HepG2 (cell line): ENCODE measurements around the gene CAPZB. TPM values are rescaled to one million over a fixed set of nuclear protein-coding genes. Genes with fewer than 3 reads are reported as not detected.
A peak's percentile ranks its signal among the peaks of the same experiment; 100 is the strongest.

ENCODE experiments used
- ATAC-seq: fragments of 200-7000 bp; cut with Tn5 transposase; 3 replicates; pipeline ENCODE4 v1.9.1; 2020; ENCODE audit warnings: mild to moderate bottlenecking, moderate library complexity
- BruUV-seq: library from RNA; stranded (reverse); fragments of 400-500 nt; replicated peaks from 2 replicates; lab custom pipeline; 2021; lab: Mats Ljungman, UMichigan
- CTCF ChIA-PET: fragments of 300-600 bp; formaldehyde crosslinking; extraction: SDS; loops from one replicate; lab custom pipeline; 2021; ENCODE audit warnings: low total read pairs, inconsistent platforms, low intra/inter-chr PET ratio; lab: Yijun Ruan, JAX
- POLR2A ChIA-PET: fragments of 350-600 bp; sonication (Branson Sonifier 250); formaldehyde crosslinking; loops from one replicate; lab custom pipeline; 2020; ENCODE audit warnings: antibody characterized with exemption, inconsistent platforms; lab: Yijun Ruan, JAX
- DNase-seq: peaks from one replicate; pipeline ENCODE4 v3.0.0-alpha.2; 2015; ENCODE audit warnings: low spot score
- FAIRE-seq: peaks from 3 replicates; lab custom pipeline; 2011; peaks lifted over from hg19 to GRCh38; lab: Jason Lieb, UNC
- H2AFZ ChIP-seq: one replicate; pipeline ENCODE4 v1.6.1; 2011; ENCODE audit warnings: low read length, inconsistent platforms
- H3K27ac ChIP-seq: fragments of 300-600 bp; 3 replicates; pipeline ENCODE4 v1.8.0; 2011; ENCODE audit warnings: mixed run types, mild to moderate bottlenecking, mixed read lengths, low read length, inconsistent platforms; ENCODE audit not compliant: insufficient read depth; ENCODE audit errors: extremely low read length
- H3K27me3 ChIP-seq, 2 experiments: fragments of 200-600 bp in 1 of 2; 2 replicates in 1 of 2; 3 replicates in 1 of 2; pipeline versions ENCODE4 v1.6.0 to v1.8.0; 2011; ENCODE audit warnings: low read length in 2 of 2, mild to moderate bottlenecking in 2 of 2, moderate library complexity in 2 of 2, inconsistent platforms in 1 of 2; ENCODE audit not compliant: insufficient read depth in 2 of 2, control insufficient read depth in 1 of 2
- H3K36me3 ChIP-seq, 2 experiments: fragments of 200-600 bp in 1 of 2; replicated peaks in 1 of 2; 2 replicates in 1 of 2; 3 replicates in 1 of 2; pipeline versions ENCODE4 v1.5.1 to v1.8.0; 2011; ENCODE audit warnings: low read length in 2 of 2, inconsistent platforms in 1 of 2; ENCODE audit not compliant: insufficient read depth in 2 of 2, control insufficient read depth in 1 of 2
- H3K4me1 ChIP-seq: 2 replicates; pipeline ENCODE4 v1.5.1; 2012; ENCODE audit warnings: low read length, inconsistent platforms; ENCODE audit not compliant: insufficient read depth
- H3K4me2 ChIP-seq: 2 replicates; pipeline ENCODE4 v1.6.0; 2011; ENCODE audit warnings: low read depth, low read length, inconsistent platforms
- H3K4me3 ChIP-seq, 3 experiments: fragments of 200-600 bp in 1 of 3; sonication (generic), shearing (Covaris generic) in 1 of 3; replicated peaks in 1 of 3; 2 replicates each; pipeline ENCODE4 v1.5.1; 2011 to 2016; ENCODE audit warnings: low read length in 3 of 3, inconsistent platforms in 2 of 3, low read depth in 2 of 3, mild to moderate bottlenecking in 2 of 3, control low read depth in 1 of 3, mixed read lengths in 1 of 3; ENCODE audit not compliant: insufficient read depth in 1 of 3
- H3K79me2 ChIP-seq: one replicate; pipeline ENCODE4 v1.6.1; 2011; ENCODE audit warnings: low read length, inconsistent platforms; ENCODE audit not compliant: insufficient read depth
- H3K9ac ChIP-seq: 2 replicates; pipeline ENCODE4 v1.6.0; 2011; ENCODE audit warnings: mild to moderate bottlenecking, low read depth, low read length, inconsistent platforms; ENCODE audit not compliant: insufficient read depth
- H3K9me3 ChIP-seq: 2 replicates; pipeline ENCODE4 v1.5.1; 2012; ENCODE audit warnings: mild to moderate bottlenecking, low read length
- H4K20me1 ChIP-seq: 2 replicates; pipeline ENCODE4 v1.6.0; 2011; ENCODE audit warnings: inconsistent platforms, mild to moderate bottlenecking, low read length, moderate library complexity; ENCODE audit not compliant: insufficient read depth
- CEBPB ChIP-seq: IDR thresholded peaks from 2 replicates; pipeline ENCODE4 v1.6.1; 2011; ENCODE audit warnings: low read depth, low read length, improper control_type of control experiment, borderline replicate concordance
- CEBPG ChIP-seq: IDR thresholded peaks from 2 replicates; pipeline ENCODE4 v1.6.1; 2016
- FOSL2 ChIP-seq: sonication (generic); formaldehyde crosslinking; IDR thresholded peaks from 2 replicates; pipeline ENCODE4 v1.4.0; 2020; ENCODE audit warnings: missing genetic modification reagents
- HNF4G ChIP-seq, 2 experiments: sonication (generic) in 1 of 2; formaldehyde crosslinking in 1 of 2; IDR thresholded peaks; 2 replicates each; pipeline versions ENCODE4 v1.4.0 to v1.6.1; 2011 to 2020; ENCODE audit warnings: borderline replicate concordance in 2 of 2, low read depth in 2 of 2, mild to moderate bottlenecking in 2 of 2, low read length in 1 of 2, missing genetic modification reagents in 1 of 2, moderate library complexity in 1 of 2
- LCORL ChIP-seq, 2 experiments: fragments of 450-650 bp in 1 of 2; sonication (generic) in 1 of 2; formaldehyde crosslinking in 1 of 2; IDR thresholded peaks; 2 replicates each; pipeline versions ENCODE4 v1.5.0 to v1.6.1; 2017 to 2020; ENCODE audit warnings: antibody characterized with exemption in 1 of 2, missing genetic modification reagents in 1 of 2
- MED1 ChIP-seq: sonication (generic); formaldehyde crosslinking; IDR thresholded peaks from 2 replicates; pipeline ENCODE4 v1.4.0; 2020; ENCODE audit warnings: missing genetic modification reagents
- NCOA1 ChIP-seq: sonication (generic); formaldehyde crosslinking; IDR thresholded peaks from 2 replicates; pipeline ENCODE4 v1.9.0; 2021; ENCODE audit warnings: missing genetic modification reagents
- RARG ChIP-seq: sonication (generic); formaldehyde crosslinking; IDR thresholded peaks from 2 replicates; pipeline ENCODE4 v1.4.0; 2020; ENCODE audit warnings: low read depth, mild to moderate bottlenecking, missing genetic modification reagents
- RBFOX2 ChIP-seq: fragments of 200-400 bp; formaldehyde crosslinking; IDR thresholded peaks from 2 replicates; pipeline ENCODE4 v1.6.1; 2017; ENCODE audit warnings: low read depth, mild to moderate bottlenecking, low read length
- SNAPC2 ChIP-seq: sonication (generic); formaldehyde crosslinking; IDR thresholded peaks from 2 replicates; pipeline ENCODE4 v1.8.1; 2022; ENCODE audit warnings: mild to moderate bottlenecking, missing genetic modification reagents
- SOX13 ChIP-seq, 3 experiments: fragments of 450-650 bp in 1 of 3; sonication (generic) in 1 of 3; formaldehyde crosslinking in 1 of 3; IDR thresholded peaks in 2 of 3; conservative IDR thresholded peaks in 1 of 3; 2 replicates each; pipeline versions ENCODE4 v1.5.0 to v1.6.1; 2016 to 2020; ENCODE audit warnings: antibody characterized with exemption in 1 of 3, mild to moderate bottlenecking in 1 of 3, missing compliant biosample characterization in 1 of 3, missing genetic modification reagents in 1 of 3, moderate library complexity in 1 of 3
- SPEN ChIP-seq: sonication (generic); formaldehyde crosslinking; IDR thresholded peaks from 2 replicates; pipeline ENCODE4 v1.5.1; 2020; ENCODE audit warnings: low read depth, mild to moderate bottlenecking, missing genetic modification reagents
- SRSF1 ChIP-seq: fragments of 200-400 bp; formaldehyde crosslinking; optimal IDR thresholded peaks from 2 replicates; pipeline ENCODE3; 2017; ENCODE audit warnings: mild to moderate bottlenecking, low read depth, low read length, moderate library complexity
- XBP1 ChIP-seq: sonication (generic); formaldehyde crosslinking; IDR thresholded peaks from 2 replicates; pipeline ENCODE4 v1.5.0; 2020; ENCODE audit warnings: missing genetic modification reagents
- ZBTB37 ChIP-seq: sonication (generic); formaldehyde crosslinking; IDR thresholded peaks from 2 replicates; pipeline ENCODE4 v1.4.0; 2020; ENCODE audit warnings: mild to moderate bottlenecking, missing genetic modification reagents
- ZBTB38 ChIP-seq: sonication (generic); formaldehyde crosslinking; IDR thresholded peaks from 2 replicates; pipeline ENCODE4 v1.5.1; 2020; ENCODE audit warnings: mild to moderate bottlenecking, missing genetic modification reagents
- ZC3H13 ChIP-seq: sonication (generic); formaldehyde crosslinking; IDR thresholded peaks from 2 replicates; pipeline ENCODE4 v1.8.1; 2023; ENCODE audit warnings: mild to moderate bottlenecking, missing genetic modification reagents, moderate library complexity
- ZMYM2 ChIP-seq: sonication (generic); formaldehyde crosslinking; IDR thresholded peaks from 2 replicates; pipeline ENCODE4 v1.8.0; 2022; ENCODE audit warnings: mild to moderate bottlenecking, missing genetic modification reagents
- ZNF329 ChIP-seq: sonication (generic); formaldehyde crosslinking; IDR thresholded peaks from 2 replicates; pipeline ENCODE4 v1.9.0; 2021; ENCODE audit warnings: low read depth, mild to moderate bottlenecking, missing genetic modification reagents
- ZNF337 ChIP-seq: sonication (generic); formaldehyde crosslinking; IDR thresholded peaks from 2 replicates; pipeline ENCODE4 v1.5.1; 2020; ENCODE audit warnings: missing genetic modification reagents, low read depth, mild to moderate bottlenecking, borderline replicate concordance
- ZNF343 ChIP-seq: sonication (generic); formaldehyde crosslinking; IDR thresholded peaks from 2 replicates; pipeline ENCODE4 v1.4.0; 2020; ENCODE audit warnings: mild to moderate bottlenecking, missing genetic modification reagents
- ZNF850 ChIP-seq: sonication (generic); formaldehyde crosslinking; conservative IDR thresholded peaks from 2 replicates; pipeline ENCODE4 v1.9.0; 2021; ENCODE audit warnings: mild to moderate bottlenecking, missing genetic modification reagents
- WGBS: methylation state at CpG from one replicate; pipeline ENCODE4 v1.1.6; 2017; ENCODE audit warnings: low lambda C conversion rate; 5-methylcytosine and 5-hydroxymethylcytosine counted together
- in situ Hi-C: cut with HindIII; loops from 2 replicates; pipeline ENCODE4 v1.10.0; 2017; ENCODE audit warnings: low pct_unique_long_range_greater_than_20kb; ENCODE audit not compliant: extremely low pct_ligation_motif_present
- intact Hi-C: fragments of 100-400 bp; cut with micrococcal nuclease; formaldehyde crosslinking; loops from one replicate; pipeline ENCODE4 v1.10.0; 2022; ENCODE audit not compliant: unreplicated experiment
- polyA plus RNA-seq, 8 experiments: library from polyadenylated mRNA; depleted of rRNA in 3 of 8; stranded (reverse) in 7 of 8; unstranded in 1 of 8; fragments of >200 nt; fragmentation: Illumina TruSeq in 4 of 8; extraction: Trizol in 4 of 8; gene quantifications; 2 replicates each; pipeline versions ENCODE4 v1.2.1 to v1.2.3, GENCODE V29; 2011 to 2016; ENCODE audit warnings: low read depth in 4 of 8, missing spikeins in 1 of 8, mixed read lengths in 1 of 8; ENCODE audit not compliant: insufficient read depth in 1 of 8
- total RNA-seq, 5 experiments: library from RNA; depleted of rRNA; stranded (reverse); fragments of >200 nt; fragmentation: Illumina TruSeq; extraction: Trizol; gene quantifications; 2 replicates each; pipeline ENCODE4 v1.2.3, GENCODE V29; 2016; ENCODE audit warnings: low read depth in 1 of 5

Gene CAPZB
- total and polyA plus RNA-seq, 2 of the 13 experiments (the other 11 are each of a cell fraction or from before 2014, with no cell fraction given) = 58.9 to 76.9 TPM

- TF ChIP-seq SPEN (CRISPR knock-in tag) (no peak), ZNF337 (CRISPR knock-in tag) (0 out of 2 replicates have a peak, but pooled peaks have one; percentile 4), RBFOX2 (no peak), NCOA1 (CRISPR knock-in tag) (no peak), SRSF1 (no peak), ZNF343 (no peak)
These were observed 100.1 kb downstream of the CAPZB start (continued) for GRCh38 chr1:19385221-19385620.

GRCh38 chr1:19384772-19385187 is 100.6 kb downstream of the CAPZB start:
- no peak overlapping the region for H2AFZ ChIP-seq
- no peak overlapping the region for H3K9ac ChIP-seq
- H3K27ac ChIP-seq = peak overlapping the region; percentile 74
- H3K79me2 ChIP-seq = peaks cover 22% of the 10 kb centered on the region
- intact Hi-C loops = loop anchor here (2.0 to 10.0 kb wide), 3 partner anchors 42 to 210 kb away; partner anchors contain the start of gene CAPZB
- H3K4me2 ChIP-seq = peak overlapping the region; percentile 61
- peaks cover 15 to 46% of the 10 kb centered on the region in 2 experiments for H3K36me3 ChIP-seq
- 68% methylated on average over 7 of the region's 7 CpGs for WGBS
- in situ Hi-C loops = loop anchor here (5.0 kb wide), 1 partner anchor 42 kb away; no protein-coding TSS in a partner anchor
- H3K27me3 ChIP-seq = no peaks in the 10 kb centered on the region
- H3K9me3 ChIP-seq = no peaks in the 10 kb centered on the region
- H3K4me1 ChIP-seq = peaks cover 54% of the 10 kb centered on the region
- ChIA-PET CTCF (no interaction called here), POLR2A (interaction anchor here (1.6 to 2.1 kb wide), 2 partner anchors 11 to 73 kb away, joined by 3 to 5 read pairs; partner anchors contain the start of genes AKR7A2 and SLC66A1)
- H3K4me3 ChIP-seq = no peak overlapping the region
- peak; percentile 61 for ATAC-seq
- peak; percentile 78 for DNase-seq
- BruUV-seq = no TSS peak
- peak; percentile 79 for FAIRE-seq
- peaks cover 7% of the 10 kb centered on the region; the same call in 1 of the 2 replicates for H4K20me1 ChIP-seq
- TF ChIP-seq FOSL2 (CRISPR knock-in tag) (peak; percentile 89), LCORL (IDR thresholded peaks at IDR 0.05) (no peak), LCORL (CRISPR knock-in tag; IDR thresholded peaks at IDR 0.05) (peak; percentile 49; the same call in 1 of the 2 replicates), ZMYM2 (CRISPR knock-in tag) (0 out of 2 replicates have a peak, but pooled peaks have one; percentile 34), SOX13 (IDR thresholded peaks at IDR 0.05) (no peak), SOX13 (CRISPR knock-in tag; conservative IDR thresholded peaks at IDR 0.05 in 1 of 2, IDR thresholded peaks at IDR 0.05 in 1 of 2) (peak in 1 of 2 experiments; percentile 43; a peak in 1 of 4 replicates), SNAPC2 (peak; percentile 36; the same call in 1 of the 2 replicates), ZBTB37 (no peak), CEBPG (CRISPR knock-in tag) (peak; percentile 77), XBP1 (CRISPR knock-in tag) (no peak), ZC3H13 (CRISPR knock-in tag) (no peak), MED1 (CRISPR knock-in tag) (0 out of 2 replicates have a peak, but pooled peaks have one; percentile 8), ZBTB38 (CRISPR knock-in tag) (peak; percentile 79; the same call in 1 of the 2 replicates), RARG (CRISPR knock-in tag) (no peak), CEBPB (peak; percentile 63), ZNF329 (CRISPR knock-in tag) (no peak), ZNF850 (no peak), HNF4G (IDR thresholded peaks at IDR 0.05; ENCODE audit: borderline replicate concordance, low read depth, low read length) (0 out of 2 replicates have a peak, but pooled peaks have one; percentile 33), HNF4G (CRISPR knock-in tag; IDR thresholded peaks at IDR 0.05; ENCODE audit: borderline replicate concordance, low read depth) (peak; percentile 45; the same call in 1 of the 2 replicates)
